ENCODE data around the gene HRC.

Gene HRC

DNA sequence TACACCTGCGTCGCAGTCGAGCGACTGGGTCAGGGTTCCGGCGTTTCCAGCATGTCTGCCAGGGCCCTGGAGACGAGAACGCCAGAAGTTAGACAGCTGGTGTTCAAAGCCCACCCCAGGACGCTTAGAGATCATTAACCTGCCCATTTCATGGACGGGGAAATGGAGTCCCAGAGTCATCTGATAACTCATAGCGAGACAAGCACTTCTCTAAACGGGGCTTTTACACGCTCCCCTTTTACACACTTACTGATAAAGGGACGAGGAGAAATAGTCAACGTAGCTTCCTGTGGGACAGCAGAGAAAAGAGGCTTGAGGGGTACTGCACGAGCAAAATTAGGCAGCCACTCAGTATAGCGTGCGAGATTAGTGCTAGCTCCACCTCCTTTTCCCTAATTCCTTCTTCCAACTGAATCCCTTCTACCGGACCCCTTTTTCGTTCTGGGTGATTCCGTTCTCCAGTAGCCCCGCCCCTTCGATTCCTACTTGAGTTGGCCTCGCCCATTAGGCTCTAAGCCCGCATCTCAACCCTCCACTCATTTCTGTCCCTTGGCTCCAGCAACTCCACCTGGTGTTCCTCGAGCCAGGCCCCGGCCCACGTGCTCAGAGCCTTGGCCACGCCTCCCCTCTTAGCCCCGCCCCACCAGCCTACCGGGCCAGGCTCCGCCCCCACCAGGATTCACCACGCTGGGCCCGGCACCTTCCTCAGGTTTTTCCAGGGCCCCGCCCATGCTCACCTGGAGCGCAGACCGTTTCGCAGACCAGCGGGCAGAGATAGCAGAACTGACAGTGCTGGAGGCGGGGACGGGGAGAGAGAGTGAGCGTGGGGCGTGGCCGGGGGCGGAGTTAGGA lies 3.7 kb downstream of the HRC start:
- in situ Hi-C loops (cut with MboI; ENCODE audit: low sequenced_read_pairs, unreplicated experiment), result no loop called here
- DNase-seq (ENCODE audit: low spot score), result peak; percentile 58
- TF ChIP-seq, protein P1, sequence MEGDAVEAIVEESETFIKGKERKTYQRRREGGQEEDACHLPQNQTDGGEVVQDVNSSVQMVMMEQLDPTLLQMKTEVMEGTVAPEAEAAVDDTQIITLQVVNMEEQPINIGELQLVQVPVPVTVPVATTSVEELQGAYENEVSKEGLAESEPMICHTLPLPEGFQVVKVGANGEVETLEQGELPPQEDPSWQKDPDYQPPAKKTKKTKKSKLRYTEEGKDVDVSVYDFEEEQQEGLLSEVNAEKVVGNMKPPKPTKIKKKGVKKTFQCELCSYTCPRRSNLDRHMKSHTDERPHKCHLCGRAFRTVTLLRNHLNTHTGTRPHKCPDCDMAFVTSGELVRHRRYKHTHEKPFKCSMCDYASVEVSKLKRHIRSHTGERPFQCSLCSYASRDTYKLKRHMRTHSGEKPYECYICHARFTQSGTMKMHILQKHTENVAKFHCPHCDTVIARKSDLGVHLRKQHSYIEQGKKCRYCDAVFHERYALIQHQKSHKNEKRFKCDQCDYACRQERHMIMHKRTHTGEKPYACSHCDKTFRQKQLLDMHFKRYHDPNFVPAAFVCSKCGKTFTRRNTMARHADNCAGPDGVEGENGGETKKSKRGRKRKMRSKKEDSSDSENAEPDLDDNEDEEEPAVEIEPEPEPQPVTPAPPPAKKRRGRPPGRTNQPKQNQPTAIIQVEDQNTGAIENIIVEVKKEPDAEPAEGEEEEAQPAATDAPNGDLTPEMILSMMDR (IDR thresholded peaks at IDR 0.05; ENCODE audit: borderline replicate concordance, control extremely low read depth, extremely low read depth, insufficient read depth, missing control alignments), result no peak

DNA sequence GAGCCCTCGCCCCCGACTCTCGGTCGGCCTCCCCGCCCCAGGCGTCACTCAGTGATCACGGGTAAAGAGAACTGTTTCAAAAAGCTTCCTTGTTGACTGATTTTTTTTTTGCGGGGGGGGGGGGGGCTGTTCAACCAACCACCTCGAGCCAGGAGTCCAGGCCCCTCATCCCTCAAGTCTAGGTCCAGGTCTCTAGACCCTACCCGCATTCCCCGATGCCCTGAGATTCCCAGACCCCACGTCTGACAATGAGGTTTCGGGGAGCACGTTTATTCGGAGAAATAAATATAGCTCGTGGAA lies 4.3 kb downstream of the HRC start:
- DNase-seq (ENCODE audit: low spot score), result no peak
- in situ Hi-C loops (cut with MboI; ENCODE audit: low sequenced_read_pairs, unreplicated experiment), result no loop called here
- TF ChIP-seq, protein P1 (IDR thresholded peaks at IDR 0.05; ENCODE audit: borderline replicate concordance, control extremely low read depth, extremely low read depth, insufficient read depth, missing control alignments), result no peak

DNA sequence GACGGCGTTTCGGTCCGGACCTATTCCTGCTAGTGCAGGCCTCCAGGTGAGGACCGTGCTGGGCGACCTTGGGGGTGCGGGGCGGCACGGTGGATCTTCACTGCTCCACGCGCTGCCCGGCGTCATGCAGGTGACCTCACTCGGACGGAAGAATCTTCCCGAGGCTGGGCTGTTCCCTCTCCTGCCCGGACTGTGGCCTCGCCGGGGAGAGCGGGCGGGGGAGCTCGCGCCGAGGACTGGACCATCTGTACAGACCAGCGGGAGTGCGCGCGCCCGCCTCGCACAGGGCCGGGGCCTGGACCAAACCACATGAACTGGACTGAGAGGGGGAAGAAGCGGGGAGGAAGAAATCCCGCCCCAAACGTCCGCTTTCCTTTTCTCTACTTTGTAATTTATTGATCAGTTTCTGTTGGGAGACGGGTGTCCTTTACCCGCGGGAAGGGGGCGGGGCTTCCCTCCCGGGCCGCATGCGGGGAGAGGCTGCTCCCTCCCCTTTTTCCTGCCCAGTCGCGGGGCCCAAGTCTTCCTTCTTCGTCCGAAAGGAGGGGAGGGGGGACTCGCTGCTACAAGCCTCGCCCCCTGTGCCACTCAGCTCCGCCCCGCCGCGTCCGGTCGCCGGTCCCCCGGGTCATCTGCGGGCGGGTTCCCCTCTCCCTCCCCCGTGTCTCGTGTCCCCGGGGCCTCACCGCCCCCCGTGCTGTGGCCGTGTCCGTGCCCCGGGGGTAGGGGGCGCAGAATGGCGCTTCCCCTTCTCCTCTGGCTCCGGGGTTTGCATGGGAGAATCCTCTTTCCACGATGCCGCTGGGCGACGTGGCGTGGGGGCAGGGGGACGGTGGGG lies 4.9 kb downstream of the HRC start:
- in situ Hi-C loops (cut with MboI; ENCODE audit: low sequenced_read_pairs, unreplicated experiment), result no loop called here
- TF ChIP-seq, protein P1 (IDR thresholded peaks at IDR 0.05; ENCODE audit: borderline replicate concordance, control extremely low read depth, extremely low read depth, insufficient read depth, missing control alignments), result no peak
- DNase-seq (ENCODE audit: low spot score), result peak; percentile 83

DNA sequence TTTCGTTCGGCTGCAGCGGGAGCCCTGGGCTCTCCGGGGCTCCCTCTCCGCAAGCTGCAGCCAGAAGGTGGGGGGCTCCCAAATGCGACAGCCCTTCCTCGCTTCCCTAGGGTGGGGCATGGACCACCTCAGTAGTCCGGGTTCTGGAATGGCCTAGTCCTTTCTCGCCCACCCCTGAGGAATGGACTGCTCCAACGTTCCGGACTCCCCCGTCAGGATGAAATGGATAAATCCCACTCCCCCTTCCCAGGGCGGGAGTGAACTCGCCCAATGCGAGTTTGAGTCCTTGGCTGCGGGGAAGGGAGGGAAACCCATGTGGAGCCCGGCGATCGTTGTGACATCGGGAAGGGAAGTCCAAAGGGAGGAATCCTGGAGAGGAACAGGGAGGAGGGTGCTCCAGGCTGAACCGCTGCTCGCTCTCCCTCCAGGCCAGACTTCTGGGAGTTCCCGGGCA lies 5.5 kb downstream of the HRC start:
- in situ Hi-C loops (cut with MboI; ENCODE audit: low sequenced_read_pairs, unreplicated experiment), result no loop called here
- DNase-seq (ENCODE audit: low spot score), result no peak
- TF ChIP-seq, protein P1 (IDR thresholded peaks at IDR 0.05; ENCODE audit: borderline replicate concordance, control extremely low read depth, extremely low read depth, insufficient read depth, missing control alignments), result no peak

DNA sequence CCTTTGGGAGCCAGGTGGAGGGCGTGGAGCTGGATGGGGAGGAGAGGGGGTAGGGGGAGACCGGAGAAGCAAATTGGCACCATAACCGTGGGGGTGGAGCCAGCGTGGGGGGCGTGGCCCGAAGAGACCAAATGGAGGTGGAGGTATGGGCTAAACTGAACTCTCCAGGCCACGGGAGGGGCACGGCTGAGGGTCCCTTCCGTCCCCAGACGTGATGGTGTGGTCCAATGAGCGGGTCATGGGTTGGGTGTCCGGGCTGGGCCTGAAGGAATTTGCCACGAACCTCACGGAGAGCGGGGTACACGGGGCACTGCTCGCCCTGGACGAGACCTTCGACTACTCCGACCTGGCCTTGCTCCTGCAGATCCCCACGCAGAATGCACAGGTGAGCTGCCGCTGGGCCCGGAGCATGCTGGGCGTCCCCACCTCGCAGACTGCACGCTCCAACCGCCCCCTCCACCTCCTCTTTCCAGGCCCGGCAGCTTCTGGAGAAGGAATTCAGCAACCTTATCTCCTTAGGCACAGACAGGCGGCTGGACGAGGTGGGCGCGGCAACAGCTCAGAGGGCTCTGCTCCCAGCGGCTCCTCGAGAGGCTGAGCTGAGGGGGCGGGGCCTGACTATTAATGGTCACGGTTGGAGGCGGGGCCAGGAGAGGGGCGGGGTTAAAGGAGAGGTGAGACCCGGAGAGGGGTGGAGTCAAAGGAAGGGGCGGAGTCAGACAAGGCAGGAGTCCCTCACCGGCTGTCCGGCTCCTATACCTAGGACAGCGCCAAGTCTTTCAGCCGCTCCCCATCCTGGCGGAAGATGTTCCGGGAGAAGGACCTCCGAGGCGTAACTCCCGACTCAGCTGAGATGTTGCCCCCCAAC lies 6.2 kb downstream of the HRC start:
- TF ChIP-seq, protein P1 (IDR thresholded peaks at IDR 0.05; ENCODE audit: borderline replicate concordance, control extremely low read depth, extremely low read depth, insufficient read depth, missing control alignments), result no peak
- in situ Hi-C loops (cut with MboI; ENCODE audit: low sequenced_read_pairs, unreplicated experiment), result no loop called here
- DNase-seq (ENCODE audit: low spot score), result peak; percentile 93

All from GM13976 (cell line).